ENCODE data around the gene NEURL3.
"Not testable (repeated sequence)": the region's sequence is repeated elsewhere in the genome, so short reads cannot be mapped to it uniquely, and the experiment has no call there.

Gene NEURL3, protein sequence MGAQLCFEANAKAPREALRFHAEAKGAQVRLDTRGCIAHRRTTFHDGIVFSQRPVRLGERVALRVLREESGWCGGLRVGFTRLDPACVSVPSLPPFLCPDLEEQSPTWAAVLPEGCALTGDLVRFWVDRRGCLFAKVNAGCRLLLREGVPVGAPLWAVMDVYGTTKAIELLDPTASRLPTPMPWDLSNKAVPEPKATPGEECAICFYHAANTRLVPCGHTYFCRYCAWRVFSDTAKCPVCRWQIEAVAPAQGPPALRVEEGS

GRCh38 chr2:96505231-96505889, at the start of gene NEURL3:
TSS of gene NEURL3 (minus strand) at chr2:96505357. CDS start at chr2:96505286, 71 bp downstream.
- FAIRE-seq = no peak

DNA sequence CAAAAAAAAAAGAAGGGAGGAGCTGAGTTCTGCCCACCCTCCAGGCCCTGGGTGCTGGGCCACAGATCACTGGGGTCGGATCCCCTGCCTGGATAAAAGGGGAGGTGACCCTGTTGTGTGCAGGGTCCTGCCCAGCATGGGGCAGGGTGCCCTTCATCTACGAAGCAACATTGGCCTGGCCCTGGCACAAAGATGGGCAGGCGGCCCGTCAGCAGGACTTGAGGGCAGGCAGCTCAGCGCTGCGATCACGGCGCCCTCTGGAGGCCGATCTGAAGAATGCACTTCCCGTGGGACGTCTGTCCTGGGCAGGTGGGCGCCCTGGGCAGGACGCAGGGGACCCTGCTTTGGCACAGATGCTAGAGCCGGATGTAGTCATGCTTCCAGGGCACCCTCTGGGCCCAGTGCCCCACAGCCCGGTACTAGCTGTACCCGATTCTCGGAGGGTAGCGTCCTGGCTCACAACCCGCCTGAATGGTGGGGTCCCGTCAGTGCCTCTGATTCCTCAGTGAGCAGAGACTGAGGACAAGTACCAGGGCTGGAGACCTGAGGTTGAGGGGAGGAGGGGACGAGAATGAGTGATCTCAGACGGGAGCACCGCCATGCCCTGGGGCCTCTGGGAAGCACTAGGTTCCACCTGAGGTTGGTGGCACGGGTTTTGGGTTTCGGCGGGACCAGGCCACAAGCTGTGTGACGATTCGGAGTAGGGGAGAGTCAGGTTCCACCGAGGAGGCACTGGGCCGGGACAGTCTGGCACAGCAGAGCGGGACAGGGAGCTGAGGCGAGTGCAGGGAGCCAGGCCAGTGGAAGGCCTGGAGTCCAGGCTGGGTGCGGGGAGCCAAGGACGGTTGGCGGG, 49.4 kb upstream of the NEURL3 start:
- FAIRE-seq = no peak

- FAIRE-seq = not testable (repeated sequence)
Measured at GRCh38 chr2:96553957-96554292, 48.8 kb upstream of the NEURL3 start.

- no peak for FAIRE-seq
Measured at GRCh38 chr2:96553176-96553956, 48.2 kb upstream of the NEURL3 start.

GRCh38 chr2:96552315-96553175, 47.4 kb upstream of the NEURL3 start:
- FAIRE-seq = no peak

DNA sequence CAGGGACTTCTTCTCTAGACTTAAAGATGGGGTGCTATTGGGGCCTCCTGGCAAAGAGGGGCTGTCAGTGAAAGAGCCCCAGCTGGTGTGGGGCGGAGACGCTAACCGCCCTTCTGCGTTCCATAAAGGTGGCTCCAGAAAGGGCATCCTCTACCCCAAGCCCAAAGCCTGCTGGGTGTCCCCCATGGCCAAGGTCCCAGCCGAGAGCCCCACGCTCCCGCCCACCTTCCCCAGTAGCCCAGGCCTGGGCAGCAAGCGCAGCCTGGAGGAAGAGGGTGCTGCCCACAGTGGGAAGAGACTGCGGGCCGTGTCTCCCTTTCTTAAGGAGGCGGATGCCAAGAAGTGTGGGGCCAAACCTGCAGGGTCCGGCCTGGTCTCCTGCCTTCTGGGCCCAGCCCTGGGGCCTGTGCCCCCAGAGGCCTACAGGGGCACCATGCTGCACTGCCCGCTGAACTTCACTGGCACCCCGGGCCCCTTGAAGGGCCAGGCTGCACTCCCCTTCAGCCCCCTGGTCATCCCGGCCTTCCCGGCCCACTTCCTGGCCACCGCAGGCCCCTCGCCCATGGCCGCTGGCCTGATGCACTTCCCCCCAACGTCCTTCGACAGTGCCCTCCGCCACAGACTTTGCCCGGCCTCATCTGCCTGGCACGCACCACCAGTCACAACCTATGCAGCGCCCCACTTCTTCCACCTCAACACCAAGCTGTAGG, 46.6 kb upstream of the NEURL3 start:
- FAIRE-seq = no peak

DNA sequence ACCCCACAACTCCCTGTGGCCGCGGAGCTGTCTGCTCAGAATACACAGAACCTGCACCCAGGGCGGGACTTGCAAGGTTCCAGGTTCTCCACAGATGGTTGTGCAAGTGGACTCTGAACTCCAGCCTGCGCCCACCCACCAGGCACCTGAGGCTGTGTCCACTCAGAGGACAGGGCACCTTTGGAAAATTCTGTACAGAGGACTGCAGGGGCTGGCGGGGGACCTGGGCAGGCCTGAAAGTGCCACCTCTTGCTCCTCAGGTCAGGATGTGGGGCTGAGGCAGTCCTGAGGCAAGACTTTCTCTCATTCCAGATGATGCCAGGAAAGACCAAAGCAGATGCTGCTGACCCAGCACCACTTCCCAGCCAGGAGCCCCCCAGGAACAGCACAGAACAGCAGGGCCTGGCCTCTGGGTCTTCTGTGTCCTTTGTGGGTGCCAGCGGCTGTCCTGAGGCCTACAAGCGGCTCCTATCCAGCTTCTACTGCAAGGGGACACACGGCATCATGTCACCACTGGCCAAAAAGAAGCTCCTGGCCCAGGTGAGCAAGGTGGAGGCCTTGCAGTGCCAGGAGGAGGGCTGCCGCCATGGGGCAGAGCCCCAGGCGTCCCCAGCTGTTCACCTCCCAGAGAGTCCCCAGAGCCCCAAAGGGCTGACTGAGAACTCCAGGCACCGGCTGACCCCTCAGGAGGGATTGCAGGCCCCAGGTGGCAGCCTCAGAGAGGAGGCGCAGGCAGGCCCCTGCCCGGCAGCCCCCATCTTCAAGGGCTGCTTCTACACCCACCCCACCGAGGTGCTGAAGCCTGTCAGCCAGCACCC, 45.8 kb upstream of the NEURL3 start:
- no peak for FAIRE-seq

GRCh38 chr2:96549967-96550786, 45.0 kb upstream of the NEURL3 start:
- FAIRE-seq = no peak

DNA sequence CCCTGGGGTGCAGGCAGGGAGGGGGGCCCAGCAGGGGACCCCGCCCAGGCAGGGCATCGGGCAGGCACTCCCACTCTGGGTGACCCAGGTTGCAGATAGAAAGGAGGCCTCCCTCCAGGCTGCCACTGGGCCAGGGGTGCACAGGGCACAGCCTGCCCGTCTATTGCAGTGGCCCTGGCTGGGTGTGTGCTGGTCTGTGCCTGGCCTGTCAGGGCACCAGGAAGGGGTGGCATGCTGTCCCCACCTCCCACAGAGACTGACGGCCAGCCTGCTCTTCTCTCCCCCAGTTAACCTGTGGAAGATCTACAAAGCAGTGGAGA, 44.3 kb upstream of the NEURL3 start:
- FAIRE-seq = no peak

- FAIRE-seq = no peak
Measured at GRCh38 chr2:96548558-96549465, 43.7 kb upstream of the NEURL3 start.

- FAIRE-seq = no peak
Measured at GRCh38 chr2:96547731-96548171, 42.6 kb upstream of the NEURL3 start.

GRCh38 chr2:96547203-96547641, 42.1 kb upstream of the NEURL3 start:
- no peak for FAIRE-seq

- FAIRE-seq = no peak
Measured at GRCh38 chr2:96546797-96547196, 41.6 kb upstream of the NEURL3 start.

- no peak for FAIRE-seq
Measured at GRCh38 chr2:96546321-96546720, 41.2 kb upstream of the NEURL3 start.

DNA sequence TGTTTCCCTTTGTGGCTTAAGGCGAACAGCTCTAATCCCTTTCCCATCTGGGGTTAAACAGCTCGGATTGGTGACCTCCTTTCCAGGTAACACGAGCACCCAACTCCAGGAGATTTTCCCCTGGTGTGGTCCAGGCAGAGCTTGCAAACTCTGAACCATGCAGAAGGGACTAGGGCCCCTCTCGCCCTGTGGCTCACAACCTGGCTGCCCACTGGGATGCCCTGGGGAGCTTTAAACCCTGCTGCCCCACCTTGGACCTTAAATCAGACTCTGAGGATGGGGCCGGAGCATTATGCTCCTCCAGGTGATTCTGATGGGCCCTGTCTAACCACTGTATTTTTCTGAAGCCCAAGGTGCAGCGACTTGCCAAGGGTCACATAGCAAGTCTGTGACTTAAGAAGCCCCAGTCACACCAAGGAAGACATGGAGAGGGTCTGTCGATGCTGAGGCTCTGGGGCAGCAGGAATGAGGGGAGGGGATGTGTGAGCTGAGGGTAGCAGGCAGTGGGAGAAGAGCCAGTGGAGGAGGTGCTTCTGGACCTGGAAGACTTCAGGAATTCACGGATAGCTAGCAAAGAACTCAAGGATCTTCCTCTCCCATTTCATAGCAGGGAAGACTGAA, 37.3 kb upstream of the NEURL3 start:
- FAIRE-seq = no peak

DNA sequence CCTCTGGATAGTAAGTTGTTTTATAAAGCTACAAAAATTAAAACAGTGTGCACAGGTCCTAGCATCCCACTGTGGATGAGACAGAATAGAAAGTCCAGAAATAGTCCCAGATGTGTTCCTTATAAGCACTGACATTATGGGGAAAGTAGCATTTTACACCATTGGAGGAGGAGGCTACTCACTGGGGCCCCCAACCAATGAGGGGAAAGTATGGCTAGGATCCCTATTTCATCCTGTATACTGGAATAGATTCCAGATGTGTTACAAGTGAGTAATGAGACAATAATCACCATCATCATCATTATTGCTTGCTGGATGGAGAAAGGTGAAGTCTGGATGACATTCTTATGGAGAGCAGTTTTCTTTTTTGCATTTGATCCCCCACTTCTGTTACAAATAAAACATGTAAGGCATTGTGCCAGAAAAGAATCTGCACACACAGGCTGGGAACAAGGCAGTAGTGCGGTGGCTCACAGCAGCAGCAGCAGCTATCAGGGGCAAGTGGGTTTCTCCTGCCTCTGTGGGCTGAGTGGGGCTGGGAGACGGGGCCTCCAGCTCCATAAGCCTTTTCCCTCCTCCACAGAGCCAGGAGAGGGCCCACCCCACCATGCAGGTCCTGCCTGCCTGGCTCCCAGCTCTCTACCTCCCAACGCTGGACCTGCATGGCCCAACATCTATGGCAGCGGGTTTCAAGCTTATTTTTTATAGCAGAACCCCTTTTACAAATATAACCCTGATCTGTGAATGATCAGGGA, 36.4 kb upstream of the NEURL3 start:
- no peak for FAIRE-seq

- no peak for FAIRE-seq
Measured at GRCh38 chr2:96540136-96540535, 35.0 kb upstream of the NEURL3 start.
